SK-N-SH (cell line): Measurements from ENCODE around the gene FBXO36. TPM values are rescaled to one million over a fixed set of nuclear protein-coding genes. Genes with fewer than 3 reads are reported as not detected.

Source experiments
- CTCF ChIA-PET: fragments of 300-600, 350-600 bp; formaldehyde crosslinking; extraction: SDS; loops from one replicate; lab custom pipeline; 2021; lab: Yijun Ruan, JAX
- POLR2A ChIA-PET: fragments of 350-600 bp; sonication (Branson Sonifier 250); formaldehyde crosslinking; extraction: SDS; loops from one replicate; lab custom pipeline; 2020; ENCODE audit warnings: antibody characterized with exemption, inconsistent platforms; lab: Yijun Ruan, JAX
- DNase-seq: peaks from one replicate; pipeline ENCODE4 v3.0.0; 2012
- H2AFZ ChIP-seq: fragments of 200-600 bp; sonication (generic); 2 replicates; pipeline ENCODE4 v1.8.1; 2016; ENCODE audit warnings: antibody characterized with exemption, mild to moderate bottlenecking, low read depth
- H3F3A ChIP-seq: fragments of 200-600 bp; sonication (generic); replicated peaks from 2 replicates; pipeline ENCODE3; 2016; ENCODE audit warnings: antibody characterized with exemption, mild to moderate bottlenecking; ENCODE audit not compliant: insufficient read depth
- H3K27ac ChIP-seq, 2 experiments: fragments of 200-500 bp in 1 of 2; fragments of 200-600 bp in 1 of 2; sonication (Bioruptor generic) in 1 of 2; sonication (generic), shearing (Covaris generic) in 1 of 2; 2 replicates each; pipeline versions ENCODE4 v1.5.1 to v1.6.1; 2014 to 2016; ENCODE audit warnings: low read depth in 2 of 2, inconsistent platforms in 1 of 2, low read length in 1 of 2, mild to moderate bottlenecking in 1 of 2, mixed read lengths in 1 of 2
- H3K27me3 ChIP-seq: fragments of 200-600 bp; sonication (generic), shearing (Covaris generic); 2 replicates; pipeline ENCODE4 v1.6.1; 2016; ENCODE audit warnings: mixed run types; ENCODE audit not compliant: insufficient read depth
- H3K36me3 ChIP-seq, 2 experiments: fragments of 200-500 bp in 1 of 2; fragments of 200-600 bp in 1 of 2; sonication (Bioruptor generic) in 1 of 2; sonication (generic) in 1 of 2; replicated peaks in 1 of 2; 2 replicates each; pipeline versions ENCODE3 to v1.5.1; 2014 to 2016; ENCODE audit warnings: low read length in 1 of 2, mild to moderate bottlenecking in 1 of 2; ENCODE audit not compliant: insufficient read depth in 2 of 2, control insufficient read depth in 1 of 2
- H3K4me1 ChIP-seq, 2 experiments: fragments of 200-500 bp in 1 of 2; fragments of 200-600 bp in 1 of 2; sonication (Bioruptor generic) in 1 of 2; sonication (generic), shearing (Covaris generic) in 1 of 2; 2 replicates each; pipeline versions ENCODE4 v1.5.1 to v1.6.1; 2014 to 2016; ENCODE audit warnings: low read depth in 1 of 2, low read length in 1 of 2, mixed run types in 1 of 2; ENCODE audit not compliant: insufficient read depth in 2 of 2, control insufficient read depth in 1 of 2
- H3K4me2 ChIP-seq: fragments of 200-600 bp; sonication (generic), shearing (Covaris generic); 2 replicates; pipeline ENCODE4 v1.6.1; 2017; ENCODE audit warnings: mixed run types
- H3K4me3 ChIP-seq, 2 experiments: fragments of 200-500 bp in 1 of 2; fragments of 200-600 bp in 1 of 2; sonication (Bioruptor generic) in 1 of 2; sonication (generic), shearing (Covaris generic) in 1 of 2; 2 replicates each; pipeline versions ENCODE4 v1.5.1 to v1.8.1; 2014 to 2016; ENCODE audit warnings: low read depth in 2 of 2, inconsistent platforms in 1 of 2, low read length in 1 of 2, mild to moderate bottlenecking in 1 of 2, mixed read lengths in 1 of 2, moderate library complexity in 1 of 2
- H3K79me2 ChIP-seq: fragments of 200-600 bp; sonication (generic); 2 replicates; pipeline ENCODE4 v1.8.1; 2017; ENCODE audit warnings: mild to moderate bottlenecking; ENCODE audit not compliant: insufficient read depth
- H3K9ac ChIP-seq: fragments of 200-600 bp; sonication (generic); 2 replicates; pipeline ENCODE4 v1.6.1; 2017; ENCODE audit warnings: mixed run types
- H3K9me2 ChIP-seq: fragments of 200-600 bp; sonication (generic); 2 replicates; pipeline ENCODE4 v1.6.1; 2017; ENCODE audit warnings: mixed run types
- H3K9me3 ChIP-seq: fragments of 200-600 bp; sonication (generic); 2 replicates; pipeline ENCODE4 v1.6.1; 2017; ENCODE audit warnings: mixed run types, mild to moderate bottlenecking, moderate library complexity
- H4K20me1 ChIP-seq: fragments of 200-600 bp; sonication (generic); 2 replicates; pipeline ENCODE4 v1.6.1; 2017; ENCODE audit warnings: mild to moderate bottlenecking, mixed run types; ENCODE audit not compliant: insufficient read depth
- CHD2 ChIP-seq: fragments of 150-350 bp; IDR thresholded peaks from 2 replicates; pipeline ENCODE4 v1.6.1; 2018; ENCODE audit warnings: low read length; ENCODE audit not compliant: partially characterized antibody
- EP300 ChIP-seq, 2 experiments: IDR thresholded peaks; 2 replicates each; pipeline versions ENCODE4 v1.4.0 to v1.6.1; 2012; ENCODE audit warnings: borderline replicate concordance in 1 of 2, low read depth in 1 of 2, low read length in 1 of 2
- EZH2phosphoT487 ChIP-seq: fragments of 200-600 bp; sonication (generic); IDR thresholded peaks from 2 replicates; pipeline ENCODE4 v1.6.1; 2017; ENCODE audit warnings: low read depth, mixed run types, mild to moderate bottlenecking, antibody characterized with exemption, moderate library complexity, borderline replicate concordance
- FOSL2 ChIP-seq: IDR thresholded peaks from 2 replicates; pipeline ENCODE4 v1.4.0; 2012; ENCODE audit warnings: low read depth, mild to moderate bottlenecking, moderate library complexity, borderline replicate concordance
- FOXJ3 ChIP-seq: sonication (generic); formaldehyde crosslinking; IDR thresholded peaks from 2 replicates; pipeline ENCODE4 v1.5.1; 2020; ENCODE audit warnings: mild to moderate bottlenecking, missing genetic modification reagents
- GATA2 ChIP-seq: sonication (generic); formaldehyde crosslinking; IDR thresholded peaks from 2 replicates; pipeline ENCODE4 v1.5.0; 2020; ENCODE audit warnings: mild to moderate bottlenecking, missing genetic modification reagents
- JUND ChIP-seq: IDR thresholded peaks from 2 replicates; pipeline ENCODE4 v1.4.0; 2012
- NFIC ChIP-seq: IDR thresholded peaks from 2 replicates; pipeline ENCODE4 v1.4.0; 2012; ENCODE audit warnings: borderline replicate concordance
- NRF1 ChIP-seq: IDR thresholded peaks from 2 replicates; pipeline ENCODE4 v1.6.1; 2012; ENCODE audit warnings: low read depth, mild to moderate bottlenecking, low read length
- POLR2AphosphoS5 ChIP-seq: IDR thresholded peaks from 2 replicates; pipeline ENCODE4 v1.6.1; 2012; ENCODE audit warnings: low read depth, low read length
- RAD21 ChIP-seq: IDR thresholded peaks from 2 replicates; pipeline ENCODE4 v1.6.1; 2012; ENCODE audit warnings: mild to moderate bottlenecking, low read length
- REST ChIP-seq: IDR thresholded peaks from 2 replicates; pipeline ENCODE4 v1.6.1; 2012; ENCODE audit warnings: mild to moderate bottlenecking, low read depth, low read length, moderate library complexity
- RFX5 ChIP-seq: IDR thresholded peaks from 2 replicates; pipeline ENCODE4 v1.6.1; 2012; ENCODE audit warnings: mild to moderate bottlenecking, improper control_type of control experiment, low read length
- SMC3 ChIP-seq: IDR thresholded peaks from 2 replicates; pipeline ENCODE4 v1.6.1; 2012; ENCODE audit warnings: low read depth, low read length, improper control_type of control experiment
- TAF1 ChIP-seq: IDR thresholded peaks from 2 replicates; pipeline ENCODE4 v1.6.1; 2012; ENCODE audit warnings: low read depth, mild to moderate bottlenecking, low read length, moderate library complexity, borderline replicate concordance
- TCF12 ChIP-seq: IDR thresholded peaks from 2 replicates; pipeline ENCODE4 v1.4.0; 2012
- TEAD4 ChIP-seq: IDR thresholded peaks from 2 replicates; pipeline ENCODE4 v1.4.0; 2012; ENCODE audit warnings: mild to moderate bottlenecking, borderline replicate concordance; ENCODE audit not compliant: insufficient read depth
- USF2 ChIP-seq: fragments of 150-350 bp; IDR thresholded peaks from 2 replicates; pipeline ENCODE4 v1.6.1; 2017; ENCODE audit warnings: antibody characterized with exemption, low read length, low read depth, borderline replicate concordance
- WGBS: methylation state at CpG from one replicate; pipeline ENCODE4 v1.1.6; 2017; ENCODE audit warnings: low lambda C conversion rate; 5-methylcytosine and 5-hydroxymethylcytosine counted together
- polyA plus RNA-seq, 3 experiments: library from polyadenylated mRNA; depleted of rRNA; stranded (reverse); fragments of >200 nt; gene quantifications; 2 replicates each; pipeline ENCODE4 v1.2.3, GENCODE V29; 2012
- TF ChIP-seq, protein P1 (sequence below): IDR thresholded peaks from 2 replicates; pipeline ENCODE4 v1.4.0; 2012; ENCODE audit warnings: low read depth
- TF ChIP-seq, protein P2 (sequence below): IDR thresholded peaks from 2 replicates; pipeline ENCODE4 v1.4.0; 2012; ENCODE audit warnings: low read depth, borderline replicate concordance

Gene FBXO36
- polyA plus RNA-seq, 1 of the 3 experiments (the other 2 are of a cell fraction), result 3.9 TPM

- Histone ChIP-seq H3K4me2 (no peak overlapping the region), H3K27ac (no peak overlapping the region)
- CTCF ChIA-PET, result interaction anchor here (1.0 to 3.6 kb wide), 2 partner anchors 56 to 88 kb away, joined by 3 to 27 read pairs; partner anchors contain the start of gene SLC16A14
- DNase-seq, result no peak
- no peak for TF ChIP-seq TCF12
- TF ChIP-seq NRF1, result no peak
- TF ChIP-seq EP300 (IDR thresholded peaks at IDR 0.05; ENCODE audit: borderline replicate concordance in 1 of 2, low read depth in 1 of 2, low read length in 1 of 2), result no peak
- TF ChIP-seq EZH2phosphoT487, result no peak
- TF ChIP-seq GATA2 (CRISPR knock-in tag), result no peak
- no peak for TF ChIP-seq FOSL2
- no peak for TF ChIP-seq RFX5
- TF ChIP-seq, protein P1, sequence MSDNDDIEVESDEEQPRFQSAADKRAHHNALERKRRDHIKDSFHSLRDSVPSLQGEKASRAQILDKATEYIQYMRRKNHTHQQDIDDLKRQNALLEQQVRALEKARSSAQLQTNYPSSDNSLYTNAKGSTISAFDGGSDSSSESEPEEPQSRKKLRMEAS, result no peak
- no peak for TF ChIP-seq FOXJ3 (CRISPR knock-in tag)
- no peak for TF ChIP-seq REST
- no peak for TF ChIP-seq NFIC
- no peak for TF ChIP-seq SMC3
- no peak for TF ChIP-seq USF2
- TF ChIP-seq RAD21, result no peak
- TF ChIP-seq CHD2, result no peak
- no peak for TF ChIP-seq POLR2AphosphoS5
- TF ChIP-seq TAF1, result no peak
- TF ChIP-seq JUND, result no peak
- TF ChIP-seq, protein P2, sequence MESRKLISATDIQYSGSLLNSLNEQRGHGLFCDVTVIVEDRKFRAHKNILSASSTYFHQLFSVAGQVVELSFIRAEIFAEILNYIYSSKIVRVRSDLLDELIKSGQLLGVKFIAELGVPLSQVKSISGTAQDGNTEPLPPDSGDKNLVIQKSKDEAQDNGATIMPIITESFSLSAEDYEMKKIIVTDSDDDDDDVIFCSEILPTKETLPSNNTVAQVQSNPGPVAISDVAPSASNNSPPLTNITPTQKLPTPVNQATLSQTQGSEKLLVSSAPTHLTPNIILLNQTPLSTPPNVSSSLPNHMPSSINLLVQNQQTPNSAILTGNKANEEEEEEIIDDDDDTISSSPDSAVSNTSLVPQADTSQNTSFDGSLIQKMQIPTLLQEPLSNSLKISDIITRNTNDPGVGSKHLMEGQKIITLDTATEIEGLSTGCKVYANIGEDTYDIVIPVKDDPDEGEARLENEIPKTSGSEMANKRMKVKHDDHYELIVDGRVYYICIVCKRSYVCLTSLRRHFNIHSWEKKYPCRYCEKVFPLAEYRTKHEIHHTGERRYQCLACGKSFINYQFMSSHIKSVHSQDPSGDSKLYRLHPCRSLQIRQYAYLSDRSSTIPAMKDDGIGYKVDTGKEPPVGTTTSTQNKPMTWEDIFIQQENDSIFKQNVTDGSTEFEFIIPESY, result no peak
- no peak for TF ChIP-seq TEAD4
- TF ChIP-seq, all 33 proteins: peak for 0
- Histone ChIP-seq H3K79me2 (no peaks in the 10 kb centered on the region), H3K4me1 (no peaks in the 10 kb centered on the region), H3K36me3 (no peaks in the 10 kb centered on the region), H4K20me1 (no peaks in the 10 kb centered on the region), H3K9ac (no peak overlapping the region), H3K27me3 (no peaks in the 10 kb centered on the region), H3K9me3 (no peaks in the 10 kb centered on the region), H2AFZ (no peak overlapping the region), H3K4me3 (no peak overlapping the region), H3K9me2 (no peaks in the 10 kb centered on the region), H3F3A (no peaks in the 10 kb centered on the region)
- POLR2A ChIA-PET, result no interaction called here
- 100% methylated on average over 1 of the region's 1 CpG for whole genome bisulfite sequencing
Measured at GRCh38 chr2:230011617-230012016, 89.3 kb downstream of the FBXO36 start.
